Fibroblast of the aortic adventitia (primary cell): Measurements from ENCODE around the gene GAB4. TPM values are rescaled to one million over a fixed set of nuclear protein-coding genes. Genes with fewer than 3 reads are reported as not detected.
"Not testable (repeated sequence)": the region's sequence is repeated elsewhere in the genome, so short reads cannot be mapped to it uniquely, and the experiment has no call there.

Source experiments
- DNase-seq: peaks from one replicate; pipeline ENCODE4 v3.0.0-alpha.2; 2010; ENCODE audit warnings: low read depth
- H3K4me3 ChIP-seq: 2 replicates; pipeline ENCODE4 v1.5.1; 2011; ENCODE audit warnings: low read depth, mild to moderate bottlenecking, control low read depth, low read length, moderate library complexity
- total RNA-seq: library from RNA; depleted of rRNA; stranded (reverse); fragments of >200 nt; gene quantifications from 2 replicates; pipeline ENCODE4 v1.2.3, GENCODE V29; 2012; ENCODE audit warnings: low replicate concordance
- TF ChIP-seq, protein P1 (sequence below): IDR thresholded peaks from 2 replicates; pipeline ENCODE4 v1.5.1; 2011; ENCODE audit warnings: mild to moderate bottlenecking, low read length, control low read depth, inconsistent platforms; ENCODE audit not compliant: insufficient read depth

The GAB4 gene
- total RNA-seq, 1 donor = not detected

DNA sequence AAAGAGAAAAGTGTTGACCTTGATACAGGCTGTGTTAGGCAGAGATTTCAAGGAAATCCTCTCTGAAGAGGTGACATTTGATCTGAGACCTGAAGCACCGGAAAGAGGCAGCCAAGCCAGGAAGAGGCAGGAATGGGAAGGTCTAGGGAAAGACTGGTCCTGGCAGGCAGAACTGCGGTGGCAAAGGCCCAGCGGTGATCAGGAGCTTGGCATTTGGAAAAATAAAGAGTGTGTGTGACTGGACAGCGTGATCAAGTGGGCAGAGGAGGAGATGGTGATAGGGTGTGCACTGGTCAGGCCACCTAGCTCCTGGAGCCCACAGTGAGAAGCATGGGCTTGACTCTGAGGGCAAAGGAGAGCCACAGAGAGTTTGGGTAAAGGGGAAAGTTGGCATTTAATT lies 27.2 kb upstream of the GAB4 start:
- TF ChIP-seq, protein P1, sequence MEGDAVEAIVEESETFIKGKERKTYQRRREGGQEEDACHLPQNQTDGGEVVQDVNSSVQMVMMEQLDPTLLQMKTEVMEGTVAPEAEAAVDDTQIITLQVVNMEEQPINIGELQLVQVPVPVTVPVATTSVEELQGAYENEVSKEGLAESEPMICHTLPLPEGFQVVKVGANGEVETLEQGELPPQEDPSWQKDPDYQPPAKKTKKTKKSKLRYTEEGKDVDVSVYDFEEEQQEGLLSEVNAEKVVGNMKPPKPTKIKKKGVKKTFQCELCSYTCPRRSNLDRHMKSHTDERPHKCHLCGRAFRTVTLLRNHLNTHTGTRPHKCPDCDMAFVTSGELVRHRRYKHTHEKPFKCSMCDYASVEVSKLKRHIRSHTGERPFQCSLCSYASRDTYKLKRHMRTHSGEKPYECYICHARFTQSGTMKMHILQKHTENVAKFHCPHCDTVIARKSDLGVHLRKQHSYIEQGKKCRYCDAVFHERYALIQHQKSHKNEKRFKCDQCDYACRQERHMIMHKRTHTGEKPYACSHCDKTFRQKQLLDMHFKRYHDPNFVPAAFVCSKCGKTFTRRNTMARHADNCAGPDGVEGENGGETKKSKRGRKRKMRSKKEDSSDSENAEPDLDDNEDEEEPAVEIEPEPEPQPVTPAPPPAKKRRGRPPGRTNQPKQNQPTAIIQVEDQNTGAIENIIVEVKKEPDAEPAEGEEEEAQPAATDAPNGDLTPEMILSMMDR = no peak
- no peak for DNase-seq
- no peak overlapping the region for H3K4me3 ChIP-seq

DNA sequence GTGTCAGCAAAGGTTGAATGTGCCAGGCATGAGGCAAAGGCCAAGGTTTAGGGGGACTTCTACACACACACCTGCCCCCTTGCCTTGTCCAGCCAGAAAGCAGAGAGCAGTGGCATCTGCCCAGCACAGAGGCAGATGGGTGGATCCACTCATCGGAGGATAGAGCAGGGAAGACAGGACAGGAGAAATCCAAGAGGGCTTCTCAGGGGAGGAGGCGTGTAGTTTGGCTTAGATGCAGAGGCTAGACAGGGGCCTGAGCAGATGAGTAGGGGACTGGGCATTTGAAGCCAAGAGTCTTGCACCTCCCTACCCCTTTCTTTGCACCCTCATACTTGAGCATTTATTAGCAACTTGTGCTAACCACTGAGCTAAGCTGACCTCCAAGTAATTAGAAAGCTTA lies 26.5 kb upstream of the GAB4 start:
- not testable (repeated sequence) for DNase-seq, H3K4me3 ChIP-seq

DNA sequence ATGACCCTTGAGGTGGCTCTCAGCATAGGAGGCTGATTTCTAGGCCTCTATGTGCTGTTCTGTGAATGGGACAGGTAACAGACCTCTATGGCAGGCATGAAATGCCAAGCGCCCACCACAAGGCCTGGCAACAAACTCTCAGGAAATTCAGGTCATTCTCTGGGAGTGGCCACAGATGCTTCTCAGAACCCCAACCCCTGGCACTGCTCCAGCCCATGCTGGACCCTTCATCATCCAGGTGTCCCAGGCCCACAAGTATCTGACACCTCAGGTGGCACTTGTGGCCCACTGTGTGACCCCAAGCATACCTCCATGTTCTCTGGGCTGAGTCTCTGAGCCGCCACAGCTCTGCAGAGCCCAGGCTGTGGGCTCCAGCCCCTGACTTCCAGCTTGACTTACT lies 24.3 kb upstream of the GAB4 start:
- not testable (repeated sequence) for H3K4me3 ChIP-seq, DNase-seq

DNA sequence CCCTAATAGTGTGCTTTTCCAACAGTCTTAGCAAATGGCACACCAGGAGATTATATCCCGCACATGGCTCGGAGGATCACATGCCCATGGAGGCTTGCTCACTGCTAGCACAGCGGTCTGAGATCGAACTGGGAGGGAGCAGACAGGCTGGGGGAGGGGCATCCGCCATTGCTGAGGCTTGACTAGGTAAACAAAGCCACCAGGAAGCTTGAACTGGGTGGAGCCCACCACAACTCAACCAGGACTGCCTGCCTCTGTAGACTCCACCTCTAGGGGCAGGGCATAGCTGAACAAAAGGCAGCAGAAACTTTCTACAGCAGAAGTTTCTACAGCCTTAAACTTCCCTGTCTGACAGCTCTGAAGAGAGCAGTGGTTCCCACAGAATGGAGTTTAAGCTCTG lies 16.4 kb upstream of the GAB4 start:
- DNase-seq, H3K4me3 ChIP-seq: not testable (repeated sequence)

DNA sequence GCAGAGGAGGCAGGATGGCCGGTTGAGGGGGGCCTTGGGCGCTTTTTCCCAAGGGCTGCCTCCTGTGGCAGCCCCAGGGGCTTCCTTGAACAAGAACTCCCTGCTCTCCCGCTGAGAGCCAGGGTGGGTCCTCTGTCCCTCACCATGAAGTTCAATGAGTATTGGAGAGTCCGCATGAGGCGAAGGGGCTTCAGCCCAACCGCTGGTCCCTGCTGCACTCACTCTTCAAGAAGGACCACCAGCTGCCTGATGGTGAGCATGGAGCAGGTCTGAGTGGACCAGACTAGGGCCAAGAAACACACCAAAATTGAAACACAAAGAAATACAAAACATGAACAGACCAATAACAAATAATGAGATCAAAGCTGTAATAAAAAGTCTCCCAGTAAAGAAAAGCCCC lies 7.5 kb upstream of the GAB4 start:
- H3K4me3 ChIP-seq, DNase-seq: not testable (repeated sequence)

DNA sequence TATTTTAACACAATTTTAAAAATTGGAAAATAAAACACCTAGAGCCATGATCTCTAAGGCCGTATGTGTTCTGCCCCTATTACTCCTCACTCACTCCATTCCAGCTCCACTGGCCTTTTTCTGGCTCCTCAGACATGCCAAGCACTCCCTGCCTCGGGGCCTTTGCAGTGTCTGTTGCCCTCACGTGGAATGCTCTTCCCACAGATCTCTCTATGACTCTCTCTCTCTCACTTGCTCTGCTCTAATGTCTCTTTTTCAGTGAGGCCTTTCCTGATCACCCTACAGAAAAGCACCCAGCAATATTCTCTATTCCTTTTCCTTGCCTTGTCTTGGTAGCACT lies 6.0 kb upstream of the GAB4 start:
- DNase-seq, H3K4me3 ChIP-seq: not testable (repeated sequence)

DNA sequence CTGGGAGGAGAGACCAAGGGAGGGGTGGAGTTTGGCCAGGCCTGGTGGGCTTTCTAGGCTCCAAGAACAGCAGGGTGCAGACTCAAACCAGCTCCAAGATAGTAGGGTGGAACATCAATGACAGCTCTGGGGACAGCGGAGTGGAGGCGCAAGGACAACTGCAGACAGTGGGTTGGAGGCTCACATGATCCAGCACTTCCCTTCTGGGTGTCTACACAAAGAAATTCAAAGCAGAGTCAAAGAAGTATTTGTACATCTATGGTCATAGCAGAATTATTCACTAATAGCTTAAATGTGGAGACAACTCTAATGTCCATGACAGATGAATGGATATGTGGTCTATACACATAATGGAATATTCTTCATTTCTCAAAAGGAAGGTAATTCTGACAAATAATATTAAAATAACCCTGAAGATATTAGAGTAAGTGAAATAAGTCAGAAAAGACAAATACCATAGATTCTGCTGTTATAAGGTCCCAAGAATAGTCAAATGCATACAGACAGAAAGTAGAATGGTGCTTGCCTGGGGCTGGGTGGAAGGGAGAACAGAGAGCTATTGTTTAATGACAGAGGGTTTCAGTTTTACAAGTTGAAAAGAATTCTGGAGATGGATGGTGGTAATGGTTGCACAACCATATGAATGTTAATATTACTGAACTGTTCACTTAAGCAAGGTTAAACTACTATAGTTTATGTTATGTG lies 5.5 kb upstream of the GAB4 start:
- TF ChIP-seq, protein P1 = no peak
- DNase-seq = no peak
- no peak overlapping the region for H3K4me3 ChIP-seq

DNA sequence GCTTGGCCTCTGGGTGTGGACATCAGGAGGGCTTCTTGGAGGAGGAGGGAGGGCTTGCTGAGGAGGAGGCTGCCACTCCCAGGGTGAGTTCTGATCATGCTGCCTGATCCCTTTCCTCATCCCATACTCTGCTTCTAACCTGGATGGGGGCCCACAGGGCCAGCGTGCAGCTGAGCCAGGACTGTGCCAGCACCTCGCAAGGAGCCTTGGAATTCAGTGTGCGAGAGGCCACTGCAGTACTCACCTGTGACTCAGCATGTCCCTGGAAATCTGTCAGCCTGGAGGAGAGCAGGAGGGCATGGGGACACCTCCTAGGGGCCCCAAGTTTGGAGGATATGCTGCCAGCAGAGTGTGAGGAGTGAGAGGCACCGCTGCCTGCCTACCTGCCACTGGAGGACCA lies 4.2 kb upstream of the GAB4 start:
- DNase-seq = no peak

DNA sequence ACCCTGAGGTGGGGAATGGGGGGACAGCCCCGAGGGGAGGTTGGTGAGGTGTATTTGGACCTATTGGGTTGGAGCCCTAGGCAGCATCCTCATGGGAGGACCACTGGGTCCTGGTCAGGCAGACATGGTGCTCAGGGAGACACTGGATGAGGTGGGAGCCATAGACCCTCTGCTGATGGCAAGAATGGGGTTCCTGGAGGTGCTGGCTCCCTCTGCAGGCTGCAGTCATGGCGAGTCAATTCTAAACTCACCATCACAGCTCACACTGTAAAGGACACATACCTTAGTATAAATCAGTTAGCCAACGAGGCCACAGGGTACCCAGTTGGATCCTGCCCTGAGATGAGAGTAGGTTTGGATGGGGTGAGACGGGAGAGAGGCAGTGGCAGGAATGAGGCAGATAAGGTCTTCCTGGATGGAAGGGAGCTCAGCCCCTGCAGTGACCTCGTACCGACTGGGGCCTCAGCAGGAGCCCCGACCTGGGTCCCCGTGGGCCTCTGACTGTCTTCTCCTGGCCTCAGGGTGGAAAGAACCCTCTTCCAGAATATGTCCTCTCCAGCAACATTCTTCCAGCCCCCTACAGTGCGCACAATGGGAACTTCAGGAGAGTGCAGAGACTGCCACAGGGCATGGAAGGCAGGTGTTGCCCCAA lies 1.7 kb upstream of the GAB4 start:
- TF ChIP-seq, protein P1 = no peak
- DNase-seq = no peak
- H3K4me3 ChIP-seq = no peak overlapping the region

More for the DNA sequence above, 4.2 kb upstream of the GAB4 start:
- no peak overlapping the region for H3K4me3 ChIP-seq
- TF ChIP-seq, protein P1 = no peak
